Renal pelvis (tissue), 4 donors: Measurements from ENCODE around the gene PRR5L. TPM values are rescaled to one million over a fixed set of nuclear protein-coding genes. Genes with fewer than 3 reads are reported as not detected.

Source experiments
- DNase-seq: peaks from one replicate; pipeline ENCODE4 v3.0.0-alpha.2; 2013
- polyA plus RNA-seq, 3 donors: library from polyadenylated mRNA; unstranded; fragments of 120-200 nt; gene quantifications; one replicate each; pipeline ENCODE4 v1.2.1, GENCODE V29; 2013; ENCODE audit not compliant: insufficient read length in 3 of 3

PRR5L gene
- polyA plus RNA-seq, 3 donors, result 16.7 to 22.2 (median 20.2) TPM

DNA sequence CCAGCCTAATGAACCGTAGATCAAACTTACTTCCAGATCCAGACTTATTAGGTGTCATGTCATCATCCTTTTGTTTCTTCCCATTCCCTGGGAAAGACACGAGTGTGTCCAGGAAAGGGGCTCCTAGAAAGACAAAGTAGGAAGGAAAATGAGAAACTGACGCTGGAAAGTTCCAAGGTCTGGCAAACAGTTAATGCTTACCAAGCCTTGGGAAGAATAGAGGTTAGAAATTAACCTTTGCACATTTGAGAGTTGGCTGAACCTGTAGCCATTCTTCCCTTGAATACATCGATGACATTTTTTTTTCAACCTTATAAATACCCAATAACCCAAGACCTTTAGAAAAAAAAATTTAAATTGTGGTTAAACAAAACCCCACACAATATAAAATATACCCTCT is 136.7 kb downstream of the PRR5L start:
- DNase-seq, result no peak

DNA sequence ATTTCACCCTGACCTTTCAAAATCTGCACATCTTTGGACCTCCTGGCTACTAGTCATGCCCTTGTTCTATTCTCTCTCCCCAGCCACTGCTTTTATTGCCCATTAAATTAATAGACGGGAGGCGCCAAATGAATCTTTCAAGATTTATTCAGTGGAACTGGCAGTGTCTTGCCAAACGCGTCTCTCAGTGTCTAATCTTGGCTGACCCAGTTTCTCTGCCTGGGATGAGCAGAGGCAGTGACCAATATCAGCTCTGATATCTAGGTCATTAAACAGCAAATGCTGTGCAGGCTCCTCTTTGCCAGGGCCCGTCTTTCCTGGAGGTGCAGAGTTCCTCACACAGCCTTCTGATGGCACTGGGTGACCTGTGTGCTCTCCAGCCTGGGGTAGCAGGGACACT is 140.0 kb downstream of the PRR5L start:
- DNase-seq, result no peak

DNA sequence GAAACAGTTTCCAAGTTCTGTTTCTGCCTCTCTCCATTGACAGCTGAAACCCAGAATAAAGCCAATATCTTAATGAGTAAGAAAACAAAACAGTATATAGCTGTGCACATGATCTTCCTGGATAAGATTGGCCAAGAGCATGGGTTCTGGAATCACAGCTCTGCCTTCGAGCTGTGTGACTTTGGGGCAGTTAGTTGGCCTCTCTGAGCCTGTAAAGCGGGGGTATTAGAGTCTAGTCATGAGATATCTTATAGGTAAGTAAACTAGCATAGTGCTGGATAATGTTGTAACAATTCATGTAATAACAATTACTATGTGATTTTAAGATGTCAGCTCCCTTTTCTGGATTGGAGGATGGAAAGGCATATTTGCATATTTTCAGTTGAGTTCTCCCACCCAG is 140.5 kb downstream of the PRR5L start:
- no peak for DNase-seq

DNA sequence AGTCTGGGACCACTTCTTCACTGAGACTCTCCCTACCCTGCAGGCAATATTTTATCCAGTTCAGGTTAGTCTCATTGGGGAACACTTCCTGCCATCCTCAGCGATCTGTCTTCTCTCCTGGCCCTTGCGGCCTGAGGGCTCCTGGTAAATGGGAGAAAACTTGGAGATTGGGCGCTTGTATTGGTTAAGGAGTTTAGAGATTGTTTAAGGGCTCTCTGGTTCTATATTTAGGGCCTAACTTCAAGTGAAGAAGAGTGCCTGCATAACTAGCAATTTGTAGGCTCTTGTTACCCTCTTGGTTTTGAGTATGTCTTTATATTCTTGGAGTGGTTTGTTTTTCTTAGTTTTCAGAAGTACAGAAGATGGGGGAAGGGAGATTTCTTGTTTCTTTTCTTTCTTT is 141.3 kb downstream of the PRR5L start:
- no peak for DNase-seq

DNA sequence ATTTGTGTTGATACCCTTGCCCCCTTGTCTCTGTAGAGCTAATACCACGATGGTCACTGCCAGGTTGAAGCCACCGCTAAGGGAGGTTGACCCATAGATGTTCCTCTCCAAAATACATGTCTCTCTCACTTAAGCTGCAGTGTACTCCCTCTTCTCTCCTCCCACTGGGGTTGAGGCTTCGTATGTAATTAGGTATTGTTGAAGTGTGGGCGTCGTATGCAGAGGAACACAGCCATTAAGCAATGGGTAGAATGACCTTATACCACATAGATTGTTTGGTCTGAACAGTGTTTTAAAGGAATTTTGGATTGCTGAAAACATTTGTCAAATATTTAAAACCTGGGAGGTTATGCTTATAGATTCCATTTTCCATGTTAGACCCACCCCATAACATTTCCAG is 142.0 kb downstream of the PRR5L start:
- no peak for DNase-seq

DNA sequence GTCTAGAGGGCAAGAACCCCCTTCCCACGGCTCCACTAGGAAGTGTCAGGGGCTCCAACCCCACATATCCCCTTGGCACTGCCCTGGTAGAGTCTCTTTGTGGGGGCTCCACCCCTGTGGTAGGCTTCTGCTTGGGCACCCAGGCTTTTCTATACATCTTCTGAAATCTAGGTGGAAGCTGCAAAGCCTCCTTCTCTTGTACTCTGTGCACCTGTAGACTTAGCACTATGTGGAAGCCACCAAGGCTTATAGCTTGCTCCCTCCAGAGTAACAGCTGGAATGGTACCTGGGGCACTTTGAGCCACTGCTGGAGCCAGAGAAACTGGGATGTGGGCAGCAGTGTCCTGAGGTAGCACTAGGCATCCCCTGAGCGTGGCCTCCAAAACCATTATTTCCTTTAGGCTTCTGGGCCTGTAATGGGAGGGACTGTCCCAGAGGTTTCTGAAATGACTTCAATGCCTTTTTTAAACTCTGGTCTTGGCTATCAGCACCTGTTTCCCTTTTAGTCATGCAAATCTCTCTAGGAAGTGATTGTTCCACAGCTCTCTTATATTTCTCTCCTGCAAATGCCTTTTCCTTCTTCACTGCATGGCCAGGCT is 145.6 kb downstream of the PRR5L start:
- no peak for DNase-seq

DNA sequence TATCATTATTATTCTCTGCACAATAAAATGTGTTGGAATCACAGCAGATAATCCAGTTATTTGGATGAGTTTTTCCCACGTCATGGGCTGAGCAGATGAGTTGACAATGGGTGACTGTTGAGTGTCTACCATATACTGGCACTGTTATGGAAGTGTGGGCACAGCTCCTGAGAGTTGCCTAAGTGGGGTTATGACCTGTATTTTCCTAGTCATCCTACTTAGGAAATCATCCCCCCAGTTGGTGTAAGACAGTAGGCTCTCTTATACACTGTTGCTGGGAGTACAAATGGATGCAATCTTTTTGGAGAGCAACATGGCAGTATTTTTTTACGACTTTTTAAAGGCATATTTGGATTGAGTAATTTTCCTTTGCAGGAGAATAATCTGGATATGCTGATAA is 147.6 kb downstream of the PRR5L start:
- no peak for DNase-seq

DNA sequence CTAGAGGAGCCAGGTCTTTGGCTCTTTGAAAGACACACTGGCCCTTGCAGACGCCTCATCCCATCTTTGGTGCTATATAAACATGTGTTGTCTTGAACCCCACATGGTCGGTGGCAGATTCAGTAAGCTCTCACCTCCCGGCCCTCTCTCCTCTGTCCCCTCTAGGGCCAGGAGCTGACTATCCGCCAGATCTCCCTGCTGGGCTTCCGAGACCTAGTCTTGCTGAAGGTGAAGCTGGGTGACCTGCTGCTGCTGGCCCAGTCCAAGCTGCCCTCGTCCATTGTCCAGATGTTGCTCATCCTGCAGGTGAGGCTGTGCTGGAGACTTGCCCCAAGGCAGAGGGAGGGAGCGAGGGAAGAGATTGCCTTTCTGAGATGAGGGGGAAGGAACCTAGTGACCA is 150.0 kb downstream of the PRR5L start:
- no peak for DNase-seq

DNA sequence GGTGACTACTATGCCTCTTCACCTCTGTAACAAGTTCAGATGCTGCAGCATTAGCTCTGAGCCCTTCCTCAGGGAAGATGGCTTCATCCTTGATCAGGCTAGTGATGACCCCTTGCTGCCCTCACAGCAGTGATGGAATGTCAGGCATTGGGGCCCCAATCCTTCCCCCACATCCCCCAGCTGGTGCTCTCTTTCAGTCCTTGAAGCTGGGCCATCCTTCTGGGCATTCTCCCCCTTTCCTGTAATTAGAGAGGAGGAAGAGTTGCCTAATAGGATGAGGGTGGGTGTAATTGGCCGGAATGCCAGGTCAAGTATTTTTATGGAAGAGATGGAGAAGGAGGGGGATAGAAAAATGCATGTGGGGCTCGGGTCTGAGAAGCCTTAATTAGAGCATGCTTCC is 151.4 kb downstream of the PRR5L start:
- no peak for DNase-seq

DNA sequence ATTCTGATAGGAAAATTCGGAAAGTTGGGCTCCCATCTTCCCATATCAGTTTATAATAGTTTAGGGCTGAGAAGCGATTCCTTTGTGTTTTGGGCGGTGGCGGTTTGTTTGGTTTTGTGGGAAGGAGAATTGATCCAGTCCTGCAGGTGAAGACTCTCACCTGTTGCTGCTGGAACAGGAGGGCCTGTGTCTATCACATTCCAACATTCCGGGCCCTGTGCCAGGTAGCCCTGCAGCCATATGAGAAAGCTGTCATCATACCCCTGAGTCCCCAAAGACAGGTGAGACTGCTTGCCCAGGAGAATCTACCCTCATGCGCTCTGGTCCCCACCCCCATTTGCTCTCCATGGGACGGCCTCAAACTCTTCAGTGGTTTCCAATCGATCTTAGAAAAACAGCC is 151.9 kb downstream of the PRR5L start:
- DNase-seq, result no peak

DNA sequence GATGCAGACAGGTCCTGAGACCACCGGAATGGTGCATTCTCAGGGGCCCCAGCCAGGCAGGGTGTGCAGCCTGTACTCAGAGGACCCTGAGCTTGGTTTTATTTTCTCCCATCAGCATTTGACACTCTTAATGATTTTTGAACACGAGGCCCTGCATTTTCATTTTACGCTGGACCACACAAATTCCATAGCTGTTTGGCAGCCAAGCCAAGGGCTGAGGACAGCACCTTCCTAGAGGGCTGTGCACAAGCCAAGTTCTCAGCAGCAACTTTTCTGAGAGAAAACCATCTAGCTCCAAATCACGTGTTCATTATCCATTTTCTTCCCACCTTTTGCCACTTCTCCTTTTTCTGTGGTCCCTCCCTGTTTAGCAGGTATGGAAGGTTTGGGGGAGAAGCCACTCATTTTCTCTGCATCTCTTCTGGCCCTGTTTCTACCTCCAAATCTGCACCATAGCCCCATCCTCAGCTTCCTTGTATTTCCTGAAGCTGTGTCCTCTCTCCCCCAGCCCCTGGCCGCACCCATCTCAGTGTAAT is 153.5 kb downstream of the PRR5L start:
- no peak for DNase-seq

DNA sequence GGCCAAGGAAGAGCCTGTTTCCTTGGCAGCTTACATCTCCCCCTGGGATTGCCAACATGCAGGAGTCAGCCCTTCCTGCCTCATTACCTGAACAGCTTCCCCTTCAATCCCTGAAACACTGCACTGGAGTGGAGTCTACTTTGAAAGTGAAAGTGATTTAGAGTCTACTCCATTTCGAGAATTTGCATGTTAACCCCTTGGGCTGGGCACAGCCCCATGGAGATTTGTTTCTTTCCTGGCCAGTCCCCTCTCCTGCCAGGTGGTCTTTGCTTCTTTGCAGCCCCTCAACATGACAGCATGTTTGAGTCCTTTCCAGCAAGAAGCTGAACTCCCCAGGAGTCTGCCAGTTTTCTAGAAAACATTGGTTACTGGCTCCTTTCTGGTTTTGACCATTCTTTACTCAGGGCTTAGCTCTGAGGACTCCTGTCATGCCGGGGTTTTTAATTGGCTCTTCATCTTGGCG is 154.1 kb downstream of the PRR5L start:
- DNase-seq, result no peak

DNA sequence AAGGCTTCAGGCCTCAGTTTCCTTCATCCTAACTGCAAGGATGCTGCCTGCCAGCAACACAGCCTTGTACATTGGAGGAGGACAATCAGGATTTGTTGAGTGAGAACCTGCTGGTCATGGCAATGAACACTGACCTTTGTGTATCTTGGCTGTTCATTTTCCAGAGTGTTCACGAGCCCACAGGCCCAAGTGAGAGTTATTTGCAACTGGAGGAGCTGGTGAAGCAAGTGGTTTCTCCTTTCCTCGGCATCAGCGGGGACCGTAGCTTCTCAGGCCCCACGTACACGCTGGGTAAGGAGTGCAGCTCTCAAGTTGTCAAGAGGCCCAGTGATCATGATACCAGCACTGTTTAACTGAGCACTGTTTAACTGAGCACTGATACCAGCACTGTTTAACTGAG is 155.0 kb downstream of the PRR5L start:
- DNase-seq, result no peak

DNA sequence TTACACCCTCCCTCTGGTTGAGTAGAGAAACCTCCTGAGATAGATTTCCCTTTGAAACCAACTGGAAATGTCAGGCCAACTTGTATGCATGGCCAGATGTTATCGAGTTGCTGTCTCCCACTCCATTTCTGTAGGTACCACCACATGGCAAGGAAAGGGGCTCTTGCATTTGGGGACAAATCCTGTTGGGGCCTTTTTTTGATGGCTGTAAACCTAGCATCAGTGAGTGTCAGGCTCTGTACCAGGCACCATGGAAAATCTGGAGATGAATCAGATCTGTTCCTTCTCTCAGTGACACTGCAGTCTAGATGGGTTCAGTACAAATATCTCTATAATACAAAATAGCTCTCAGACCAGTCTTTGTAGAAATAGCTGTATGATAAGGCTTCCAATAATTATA is 155.6 kb downstream of the PRR5L start:
- no peak for DNase-seq

DNA sequence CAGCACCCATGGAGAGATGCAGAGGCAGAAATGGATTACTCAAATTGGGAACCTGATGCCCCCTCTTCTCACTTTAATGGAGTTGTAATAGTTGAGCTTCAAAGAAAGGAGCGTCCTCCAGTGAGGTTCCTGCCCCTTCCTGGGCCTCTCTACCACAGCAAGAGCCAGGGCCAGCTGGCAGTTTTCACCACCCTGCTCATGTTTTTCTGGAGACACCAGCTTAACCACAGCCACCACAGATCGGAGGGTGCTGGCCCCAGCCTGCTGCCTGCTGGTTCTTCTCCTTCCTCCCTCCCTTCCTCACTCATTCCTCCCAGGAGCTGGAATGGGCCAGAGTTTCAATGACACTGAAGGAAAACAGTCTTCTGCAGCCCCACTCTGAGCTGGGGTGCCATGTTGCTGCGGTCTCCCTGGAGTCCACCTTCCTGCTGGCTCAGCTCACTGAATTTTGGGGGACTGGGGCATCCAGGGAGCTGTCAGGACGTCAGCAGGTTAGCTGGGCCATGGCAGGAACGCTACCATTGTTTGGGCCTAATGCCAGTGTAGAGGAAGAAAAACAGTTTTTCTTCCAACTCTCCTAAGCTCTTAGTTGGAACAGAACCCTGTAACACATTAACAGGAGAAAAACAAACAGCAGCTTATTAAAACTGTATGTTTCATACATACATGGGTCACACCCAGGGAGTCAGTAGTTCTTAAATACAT is 156.3 kb downstream of the PRR5L start:
- no peak for DNase-seq

DNA sequence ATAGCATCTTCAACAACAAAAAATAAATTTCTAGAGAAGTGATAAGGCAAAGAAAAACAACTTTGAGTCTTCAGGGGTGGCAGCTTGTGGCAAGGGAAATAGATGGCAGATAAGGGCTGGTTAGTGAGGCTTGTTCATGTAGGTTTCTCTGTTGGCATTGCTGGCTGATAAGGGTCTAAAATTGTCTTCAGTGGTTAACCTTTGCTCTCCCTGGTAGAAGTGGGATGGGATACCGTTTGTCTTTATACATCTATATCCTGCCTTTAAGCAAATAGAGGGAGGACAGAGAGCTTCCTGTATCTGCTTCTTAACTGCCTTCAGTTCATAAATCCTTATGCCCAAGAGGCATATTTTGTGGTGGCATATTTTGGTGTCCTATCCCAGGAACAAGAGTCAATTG is 156.9 kb downstream of the PRR5L start:
- no peak for DNase-seq

DNA sequence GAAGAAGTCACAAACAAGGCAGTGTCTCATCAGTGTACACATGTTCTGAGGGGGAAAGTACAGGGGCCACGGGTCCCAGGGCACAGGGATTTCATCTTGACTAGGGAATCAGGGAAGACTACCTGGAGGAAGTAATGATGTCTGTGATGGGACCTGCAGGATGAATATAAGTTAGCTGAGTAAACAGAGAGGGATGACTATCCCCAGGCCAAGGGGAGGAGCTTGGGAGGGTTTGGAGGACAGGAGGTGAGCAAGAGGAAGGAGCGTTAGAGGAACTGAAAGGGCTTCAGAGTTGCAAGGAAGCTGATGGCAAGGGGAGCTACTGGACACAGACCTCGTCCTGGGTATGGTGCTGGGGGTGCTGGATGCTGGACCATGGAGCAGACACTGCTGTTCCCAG is 157.6 kb downstream of the PRR5L start:
- no peak for DNase-seq

DNA sequence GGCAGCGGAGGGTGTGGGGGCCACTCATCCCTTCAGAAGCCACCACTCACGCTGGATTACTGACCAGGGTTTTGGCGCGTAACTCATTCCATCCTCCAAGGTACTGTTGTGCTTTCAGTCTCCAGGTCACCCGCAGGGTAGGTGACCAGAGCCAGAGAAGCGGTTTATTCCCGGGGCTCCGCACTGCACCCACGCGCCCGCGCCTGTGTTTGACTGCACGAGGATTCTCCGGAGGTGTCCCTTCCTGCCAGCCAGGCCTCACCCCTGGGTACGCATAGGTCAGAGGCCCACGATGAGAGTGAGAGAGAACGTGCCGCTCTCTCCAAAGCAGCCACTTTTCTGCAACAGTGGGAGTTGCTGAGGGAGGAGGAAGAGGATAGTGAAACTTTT is 158.5 kb downstream of the PRR5L start:
- DNase-seq, result no peak

DNA sequence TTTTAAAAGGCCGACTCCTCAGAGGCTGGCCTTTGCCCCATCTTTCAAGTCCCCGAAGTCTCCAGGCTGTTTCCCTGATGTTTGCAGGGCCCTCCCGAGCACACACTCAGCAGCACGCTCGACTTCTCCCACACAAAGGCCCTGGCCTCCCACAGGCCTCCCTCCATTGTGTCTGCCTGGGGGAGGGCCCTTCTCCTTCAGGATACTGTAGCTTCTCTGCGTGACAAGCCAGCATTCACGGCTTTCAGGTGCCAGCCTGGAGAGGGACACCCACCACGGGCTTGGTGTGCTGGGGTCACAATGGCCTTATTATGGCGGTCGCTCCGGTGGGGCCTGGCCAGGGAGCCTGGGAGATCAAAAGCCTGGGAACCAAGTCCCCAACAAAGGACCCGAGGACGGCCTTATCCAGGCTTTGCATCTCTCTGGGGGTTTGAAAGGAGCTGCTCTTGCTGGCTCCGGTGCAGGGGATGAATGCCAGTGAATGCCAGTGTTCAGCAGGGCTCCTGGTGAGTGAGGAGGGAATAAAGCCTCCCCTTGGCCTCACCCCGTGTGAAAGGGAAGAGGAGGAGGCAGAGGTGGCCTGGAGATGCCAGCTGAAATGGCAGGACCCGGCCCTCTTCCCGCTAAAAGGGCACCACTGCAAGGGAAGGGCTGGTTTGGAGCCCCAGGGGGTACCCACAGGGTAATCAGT is 159.0 kb downstream of the PRR5L start:
- DNase-seq, result no peak

DNA sequence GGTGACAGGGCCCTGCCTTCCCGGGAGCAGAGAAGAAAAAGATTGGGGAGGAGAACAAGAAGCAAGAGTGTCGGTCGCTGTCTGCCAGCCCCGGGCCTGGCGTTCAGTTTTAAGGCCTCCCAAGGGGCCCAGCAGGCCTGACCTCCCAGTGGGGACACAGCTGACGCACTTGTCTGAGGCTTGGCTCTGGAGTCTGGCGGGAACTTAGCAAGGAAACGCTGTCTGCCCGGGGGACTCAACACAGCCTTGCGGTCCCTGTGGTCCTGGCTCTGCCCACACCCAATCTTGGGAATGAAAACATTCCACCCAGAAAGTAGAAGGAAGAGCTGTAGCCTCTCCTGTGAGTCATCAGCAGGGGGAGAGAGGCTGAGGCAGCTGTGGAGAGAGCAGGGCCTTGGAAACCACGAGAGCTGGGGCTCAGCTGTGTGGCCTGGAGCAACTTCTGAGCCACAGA is 159.6 kb downstream of the PRR5L start:
- DNase-seq, result no peak

DNA sequence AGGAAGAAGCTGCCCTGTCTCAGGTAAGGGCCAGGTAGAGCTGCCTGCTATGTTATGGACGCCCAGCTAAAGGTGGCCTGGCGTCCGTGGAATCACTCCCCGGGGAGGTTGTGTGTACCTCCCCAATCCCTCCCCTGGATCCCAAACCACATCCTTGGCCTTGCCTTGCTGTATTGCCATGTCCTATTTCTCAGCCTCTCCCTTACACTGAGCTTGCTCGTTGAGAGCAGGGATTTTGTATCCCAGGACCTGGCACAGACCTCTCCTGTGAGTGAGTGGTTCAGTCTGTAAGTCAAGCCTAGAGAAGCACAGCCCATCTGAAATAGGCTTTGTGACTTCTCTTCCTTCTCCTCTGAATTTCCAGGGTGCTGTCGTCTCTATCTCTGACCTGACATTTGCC is 160.1 kb downstream of the PRR5L start:
- no peak for DNase-seq

DNA sequence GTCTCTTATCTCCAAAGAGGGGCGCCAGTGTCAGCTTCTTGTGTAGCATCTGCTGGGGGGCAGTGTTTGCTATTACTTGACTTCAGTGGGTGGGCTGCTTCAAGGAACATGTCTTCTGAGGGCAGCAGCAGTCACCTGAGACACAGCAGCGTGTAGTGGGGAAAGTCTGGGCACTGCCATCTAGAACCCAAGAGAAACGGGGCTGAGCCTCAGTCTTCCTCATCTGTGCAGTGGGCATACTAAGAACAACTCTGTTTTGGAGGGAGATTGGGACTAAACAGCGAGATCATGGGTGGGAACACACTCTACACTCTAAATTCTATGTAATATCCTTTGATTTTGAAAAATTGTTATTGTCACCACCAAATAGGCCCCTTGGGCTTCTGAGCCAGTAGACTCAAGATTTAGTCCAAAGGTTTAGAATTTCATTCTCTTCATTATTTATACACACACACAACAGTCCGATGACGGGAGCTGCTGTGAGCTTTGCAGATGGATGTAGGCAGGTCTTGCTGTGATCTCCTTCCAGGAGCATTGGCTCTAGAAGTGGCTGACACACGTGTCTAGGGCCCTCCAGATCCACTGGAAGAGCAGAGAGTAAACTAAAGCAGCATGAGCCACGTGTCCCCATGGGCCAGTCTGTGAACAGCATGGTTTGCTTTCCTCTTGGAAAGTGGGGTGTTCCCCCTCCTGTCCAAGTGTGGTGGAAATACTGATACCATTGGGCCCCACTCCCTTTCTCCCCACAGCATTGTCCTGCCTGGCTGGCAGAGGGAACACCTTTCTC is 162.2 kb downstream of the PRR5L start:
- no peak for DNase-seq
